ENCODE results near the gene SCD5. TPM values are rescaled to one million over a fixed set of nuclear protein-coding genes. Genes with fewer than 3 reads are reported as not detected.
A peak's percentile ranks its signal among the peaks of the same experiment; 100 is the strongest.

SCD5 gene
- total RNA-seq, 1 donor from 2014 or later: 61.7 TPM

DNA sequence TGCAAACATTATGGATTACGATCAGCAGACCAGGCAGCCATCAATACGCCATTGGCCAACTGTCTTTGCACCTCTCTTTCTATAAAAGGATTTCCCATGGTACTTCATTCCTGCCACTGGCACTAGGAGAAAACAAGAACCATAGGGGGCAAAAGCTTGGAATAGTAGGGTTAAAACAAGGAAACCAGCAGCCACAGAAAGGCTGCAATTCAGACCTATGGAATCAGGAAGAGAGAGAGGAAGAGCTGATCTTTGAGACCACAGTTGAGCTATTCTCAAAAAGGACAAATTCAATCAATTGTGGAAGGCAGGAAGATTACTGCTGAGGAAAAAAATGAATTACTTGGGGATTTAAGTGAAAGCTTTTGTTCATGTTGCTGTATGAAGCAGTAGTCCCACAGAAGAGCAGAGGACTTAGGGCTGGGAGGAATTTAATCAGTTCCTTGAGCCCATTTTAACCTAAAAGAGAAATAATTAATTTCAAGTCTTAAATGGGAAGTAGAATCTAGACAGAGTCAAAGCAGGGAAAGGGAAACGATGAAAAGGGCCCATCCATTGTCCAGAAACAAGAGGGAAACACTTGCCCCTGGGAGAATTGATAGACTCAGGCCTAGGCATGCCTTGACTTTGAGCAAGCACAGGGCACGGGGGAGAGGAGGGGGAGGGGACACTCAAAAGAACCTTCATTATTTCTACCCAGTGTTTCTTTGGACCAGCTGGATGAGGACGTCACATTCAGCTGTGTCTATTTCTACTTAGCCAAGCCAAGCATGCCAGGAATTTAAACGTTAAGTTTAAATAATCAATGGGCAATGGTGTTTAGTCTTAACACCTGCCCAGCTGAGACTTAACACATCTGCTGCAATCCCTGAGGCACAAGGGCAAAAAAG lies 50.7 kb downstream of the SCD5 start:
- H3K4me1 Mint-ChIP-seq (ENCODE audit: low read depth, unreplicated experiment): peaks cover 75% of the 10 kb centered on the region
- peaks cover 6% of the 10 kb centered on the region for H3K36me3 Mint-ChIP-seq (ENCODE audit: low read depth, unreplicated experiment)

DNA sequence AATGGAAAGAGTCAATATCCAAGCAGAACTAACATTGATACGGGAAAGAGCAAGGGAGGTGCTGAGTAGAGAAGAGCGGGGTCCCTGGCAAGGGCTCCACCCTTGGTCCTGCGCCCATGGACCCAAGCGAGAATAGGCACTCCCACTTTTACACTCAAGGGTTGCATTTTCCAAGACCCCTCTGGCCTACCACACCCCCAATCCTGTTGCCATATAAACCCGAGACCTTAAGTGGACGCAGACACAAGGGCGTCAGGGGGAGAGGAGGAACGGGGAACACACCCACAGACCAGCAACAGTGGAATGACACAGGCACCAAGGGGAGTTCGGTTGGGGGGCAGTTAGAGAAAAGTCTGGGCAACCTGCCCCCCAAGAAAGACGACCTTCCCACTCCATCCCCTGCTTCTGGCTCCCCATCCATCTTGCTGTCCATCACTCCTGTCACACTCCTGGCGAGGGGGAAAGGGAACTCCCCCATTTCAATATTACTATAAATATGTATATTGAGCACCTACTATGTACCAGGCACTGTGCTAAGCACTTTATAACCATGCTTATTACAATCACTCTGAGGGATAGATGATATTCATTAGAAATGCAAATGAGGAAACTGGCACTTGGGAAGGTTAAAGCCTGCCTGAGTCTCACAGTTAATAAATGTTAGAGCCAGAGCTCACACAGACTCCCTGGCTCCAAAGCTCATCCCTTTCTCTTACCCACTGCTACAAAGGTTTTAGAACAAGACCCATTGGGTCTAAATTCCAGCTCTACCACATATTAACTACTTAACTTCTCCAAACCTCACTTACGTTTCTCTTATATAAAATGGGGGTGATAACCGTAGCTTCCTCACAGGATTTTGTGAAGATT lies 51.7 kb downstream of the SCD5 start:
- H3K36me3 ChIP-seq (ENCODE audit: insufficient read depth, low read length): no peaks in the 10 kb centered on the region
- DNase-seq (ENCODE audit: low read depth): no peak
- no peak overlapping the region for H2AFZ ChIP-seq (ENCODE audit: low read depth, low read length)
- FAIRE-seq: no peak
- Mint-ChIP-seq H3K4me3 (ENCODE audit: unreplicated experiment) (no peak overlapping the region), H3K27me3 (ENCODE audit: low read depth, unreplicated experiment) (no peaks in the 10 kb centered on the region), H3K9me3 (ENCODE audit: unreplicated experiment) (peaks cover 2% of the 10 kb centered on the region), H3K4me1 (ENCODE audit: low read depth, unreplicated experiment) (peaks cover 66% of the 10 kb centered on the region), H3K36me3 (ENCODE audit: low read depth, unreplicated experiment) (peaks cover 7% of the 10 kb centered on the region), H3K27ac (ENCODE audit: unreplicated experiment) (peak overlapping the region; percentile 92)
- H3K4me3 ChIP-seq (ENCODE audit: insufficient read depth, low read depth, low read length): no peak overlapping the region
- no peaks in the 10 kb centered on the region for H3K9me3 ChIP-seq (ENCODE audit: insufficient read depth, low read depth, low read length)
- peaks cover 39% of the 10 kb centered on the region for H3K4me1 ChIP-seq (ENCODE audit: insufficient read depth, low read length)
- no peaks in the 10 kb centered on the region for H4K20me1 ChIP-seq (ENCODE audit: insufficient read depth, low read length)
- no peak for TF ChIP-seq EZH2 (IDR thresholded peaks at IDR 0.05; ENCODE audit: insufficient read depth, low read length)
- TF ChIP-seq, protein P1, sequence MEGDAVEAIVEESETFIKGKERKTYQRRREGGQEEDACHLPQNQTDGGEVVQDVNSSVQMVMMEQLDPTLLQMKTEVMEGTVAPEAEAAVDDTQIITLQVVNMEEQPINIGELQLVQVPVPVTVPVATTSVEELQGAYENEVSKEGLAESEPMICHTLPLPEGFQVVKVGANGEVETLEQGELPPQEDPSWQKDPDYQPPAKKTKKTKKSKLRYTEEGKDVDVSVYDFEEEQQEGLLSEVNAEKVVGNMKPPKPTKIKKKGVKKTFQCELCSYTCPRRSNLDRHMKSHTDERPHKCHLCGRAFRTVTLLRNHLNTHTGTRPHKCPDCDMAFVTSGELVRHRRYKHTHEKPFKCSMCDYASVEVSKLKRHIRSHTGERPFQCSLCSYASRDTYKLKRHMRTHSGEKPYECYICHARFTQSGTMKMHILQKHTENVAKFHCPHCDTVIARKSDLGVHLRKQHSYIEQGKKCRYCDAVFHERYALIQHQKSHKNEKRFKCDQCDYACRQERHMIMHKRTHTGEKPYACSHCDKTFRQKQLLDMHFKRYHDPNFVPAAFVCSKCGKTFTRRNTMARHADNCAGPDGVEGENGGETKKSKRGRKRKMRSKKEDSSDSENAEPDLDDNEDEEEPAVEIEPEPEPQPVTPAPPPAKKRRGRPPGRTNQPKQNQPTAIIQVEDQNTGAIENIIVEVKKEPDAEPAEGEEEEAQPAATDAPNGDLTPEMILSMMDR (IDR thresholded peaks at IDR 0.05; ENCODE audit: insufficient read depth, low read depth, low read length): no peak
- H3K9ac ChIP-seq (ENCODE audit: low read length): no peak overlapping the region
- H3K27ac ChIP-seq (ENCODE audit: low read depth, low read length): no peak overlapping the region
- H3K79me2 ChIP-seq (ENCODE audit: insufficient read depth, low read length): peaks cover 8% of the 10 kb centered on the region
- H3K27me3 ChIP-seq (ENCODE audit: insufficient read depth, low read length): no peaks in the 10 kb centered on the region
- H3K4me2 ChIP-seq (ENCODE audit: low read length): no peak overlapping the region

More for the DNA sequence above, 50.7 kb downstream of the SCD5 start:
- Histone ChIP-seq H3K4me3 (ENCODE audit: insufficient read depth, low read depth, low read length) (no peak overlapping the region), H3K4me1 (ENCODE audit: insufficient read depth, low read length) (peaks cover 39% of the 10 kb centered on the region), H2AFZ (ENCODE audit: low read depth, low read length) (no peak overlapping the region), H3K27ac (ENCODE audit: low read depth, low read length) (no peak overlapping the region), H3K79me2 (ENCODE audit: insufficient read depth, low read length) (peaks cover 8% of the 10 kb centered on the region), H3K27me3 (ENCODE audit: insufficient read depth, low read length) (no peaks in the 10 kb centered on the region), H3K4me2 (ENCODE audit: low read length) (peak overlapping the region; percentile 37), H3K9me3 (ENCODE audit: insufficient read depth, low read depth, low read length) (no peaks in the 10 kb centered on the region), H4K20me1 (ENCODE audit: insufficient read depth, low read length) (no peaks in the 10 kb centered on the region), H3K9ac (ENCODE audit: low read length) (no peak overlapping the region), H3K36me3 (ENCODE audit: insufficient read depth, low read length) (no peaks in the 10 kb centered on the region)
- DNase-seq (ENCODE audit: low read depth) (peak; percentile 31), FAIRE-seq (no peak)
- Mint-ChIP-seq H3K27me3 (ENCODE audit: low read depth, unreplicated experiment) (no peaks in the 10 kb centered on the region), H3K4me3 (ENCODE audit: unreplicated experiment) (peak overlapping the region; percentile 51), H3K27ac (ENCODE audit: unreplicated experiment) (peak overlapping the region; percentile 90), H3K9me3 (ENCODE audit: unreplicated experiment) (peaks cover 2% of the 10 kb centered on the region)
- TF ChIP-seq EZH2 (IDR thresholded peaks at IDR 0.05; ENCODE audit: insufficient read depth, low read length): no peak
- TF ChIP-seq, protein P1 (IDR thresholded peaks at IDR 0.05; ENCODE audit: insufficient read depth, low read depth, low read length): no peak

All from astrocyte (in vitro differentiated cells and primary cell).